Measurements from ENCODE around the gene ECD. TPM values are rescaled to one million over a fixed set of nuclear protein-coding genes. Genes with fewer than 3 reads are reported as not detected.

ECD gene
- total RNA-seq, 1 donor from 2014 or later = 35.6 TPM

DNA sequence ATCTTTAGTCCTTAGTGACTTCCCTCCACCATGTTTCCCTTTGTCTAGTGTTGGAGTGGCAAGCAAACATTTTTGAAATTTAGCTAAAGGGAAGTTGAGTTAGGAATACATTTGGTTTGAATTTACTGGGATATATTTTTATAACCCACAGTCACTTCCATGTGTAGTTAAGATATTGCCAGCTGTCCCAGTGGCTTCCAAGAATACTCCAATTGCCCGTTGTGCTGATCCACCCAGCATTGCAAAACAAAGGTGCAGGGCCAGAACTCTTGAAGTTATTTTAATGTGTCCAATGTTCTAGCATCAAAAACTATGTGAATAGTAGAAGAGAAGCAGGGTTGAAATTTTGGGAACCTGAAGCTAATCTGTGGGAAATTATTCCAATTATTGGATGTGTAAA, 68.7 kb downstream of the ECD start:
- no peaks in the 10 kb centered on the region for H3K9me3 ChIP-seq (ENCODE audit: insufficient read depth, low read depth, low read length)
- no peak overlapping the region for H2AFZ ChIP-seq (ENCODE audit: low read depth, low read length)
- H3K27ac ChIP-seq (ENCODE audit: low read depth, low read length) = no peak overlapping the region
- no peak overlapping the region for H3K9ac ChIP-seq (ENCODE audit: low read length)
- Mint-ChIP-seq H3K4me3 (ENCODE audit: unreplicated experiment) (no peak overlapping the region), H3K27ac (ENCODE audit: unreplicated experiment) (no peak overlapping the region), H3K27me3 (ENCODE audit: low read depth, unreplicated experiment) (no peaks in the 10 kb centered on the region), H3K4me1 (ENCODE audit: low read depth, unreplicated experiment) (peaks cover 5% of the 10 kb centered on the region), H3K9me3 (ENCODE audit: unreplicated experiment) (no peaks in the 10 kb centered on the region), H3K36me3 (ENCODE audit: low read depth, unreplicated experiment) (no peaks in the 10 kb centered on the region)
- DNase-seq (ENCODE audit: low read depth) = no peak
- H4K20me1 ChIP-seq (ENCODE audit: insufficient read depth, low read length) = no peaks in the 10 kb centered on the region
- TF ChIP-seq, protein P1, sequence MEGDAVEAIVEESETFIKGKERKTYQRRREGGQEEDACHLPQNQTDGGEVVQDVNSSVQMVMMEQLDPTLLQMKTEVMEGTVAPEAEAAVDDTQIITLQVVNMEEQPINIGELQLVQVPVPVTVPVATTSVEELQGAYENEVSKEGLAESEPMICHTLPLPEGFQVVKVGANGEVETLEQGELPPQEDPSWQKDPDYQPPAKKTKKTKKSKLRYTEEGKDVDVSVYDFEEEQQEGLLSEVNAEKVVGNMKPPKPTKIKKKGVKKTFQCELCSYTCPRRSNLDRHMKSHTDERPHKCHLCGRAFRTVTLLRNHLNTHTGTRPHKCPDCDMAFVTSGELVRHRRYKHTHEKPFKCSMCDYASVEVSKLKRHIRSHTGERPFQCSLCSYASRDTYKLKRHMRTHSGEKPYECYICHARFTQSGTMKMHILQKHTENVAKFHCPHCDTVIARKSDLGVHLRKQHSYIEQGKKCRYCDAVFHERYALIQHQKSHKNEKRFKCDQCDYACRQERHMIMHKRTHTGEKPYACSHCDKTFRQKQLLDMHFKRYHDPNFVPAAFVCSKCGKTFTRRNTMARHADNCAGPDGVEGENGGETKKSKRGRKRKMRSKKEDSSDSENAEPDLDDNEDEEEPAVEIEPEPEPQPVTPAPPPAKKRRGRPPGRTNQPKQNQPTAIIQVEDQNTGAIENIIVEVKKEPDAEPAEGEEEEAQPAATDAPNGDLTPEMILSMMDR (IDR thresholded peaks at IDR 0.05; ENCODE audit: insufficient read depth, low read depth, low read length) = no peak
- TF ChIP-seq EZH2 (IDR thresholded peaks at IDR 0.05; ENCODE audit: insufficient read depth, low read length) = no peak
- no peak overlapping the region for H3K4me2 ChIP-seq (ENCODE audit: low read length)
- FAIRE-seq = no peak
- no peak overlapping the region for H3K4me3 ChIP-seq (ENCODE audit: insufficient read depth, low read depth, low read length)
- H3K79me2 ChIP-seq (ENCODE audit: insufficient read depth, low read length) = peaks cover 25% of the 10 kb centered on the region
- H3K36me3 ChIP-seq (ENCODE audit: insufficient read depth, low read length) = no peaks in the 10 kb centered on the region
- no peaks in the 10 kb centered on the region for H3K27me3 ChIP-seq (ENCODE audit: insufficient read depth, low read length)
- peaks cover 7% of the 10 kb centered on the region for H3K4me1 ChIP-seq (ENCODE audit: insufficient read depth, low read length)

DNA sequence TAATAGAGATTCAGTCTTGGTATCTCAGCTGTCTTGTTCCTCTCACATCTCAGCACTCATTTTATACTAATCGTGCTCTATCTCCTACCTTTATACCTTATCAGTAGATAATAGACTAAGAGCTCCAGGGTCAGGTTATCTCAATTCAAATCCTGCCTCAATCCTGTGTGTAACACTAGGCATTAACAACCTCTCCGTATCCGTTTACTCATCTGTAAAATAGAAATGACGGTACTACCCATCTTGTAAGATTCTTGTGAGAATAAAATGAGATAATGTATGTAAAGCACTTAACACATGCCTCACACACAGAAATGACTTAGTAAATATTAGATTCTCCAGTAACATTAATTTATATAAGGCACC, 70.5 kb downstream of the ECD start:
- DNase-seq (ENCODE audit: low read depth) (no peak), FAIRE-seq (no peak)
- H3K4me3 Mint-ChIP-seq (ENCODE audit: unreplicated experiment) = peak overlapping the region; percentile 74
- H3K27ac ChIP-seq (ENCODE audit: low read depth, low read length) = peak overlapping the region; percentile 93
- H4K20me1 ChIP-seq (ENCODE audit: insufficient read depth, low read length) = peaks cover 8% of the 10 kb centered on the region
- H3K9me3 Mint-ChIP-seq (ENCODE audit: unreplicated experiment) = no peaks in the 10 kb centered on the region
- peaks cover 42% of the 10 kb centered on the region for H3K79me2 ChIP-seq (ENCODE audit: insufficient read depth, low read length)
- peak overlapping the region; percentile 96 for H3K27ac Mint-ChIP-seq (ENCODE audit: unreplicated experiment)
- H3K9me3 ChIP-seq (ENCODE audit: insufficient read depth, low read depth, low read length) = no peaks in the 10 kb centered on the region
- peak overlapping the region; percentile 45 for H2AFZ ChIP-seq (ENCODE audit: low read depth, low read length)
- no peaks in the 10 kb centered on the region for H3K36me3 ChIP-seq (ENCODE audit: insufficient read depth, low read length)
- H3K36me3 Mint-ChIP-seq (ENCODE audit: low read depth, unreplicated experiment) = no peaks in the 10 kb centered on the region
- peak overlapping the region; percentile 94 for H3K4me3 ChIP-seq (ENCODE audit: insufficient read depth, low read depth, low read length)
- H3K4me1 Mint-ChIP-seq (ENCODE audit: low read depth, unreplicated experiment) = peaks cover 10% of the 10 kb centered on the region
- peaks cover 9% of the 10 kb centered on the region for H3K4me1 ChIP-seq (ENCODE audit: insufficient read depth, low read length)
- no peaks in the 10 kb centered on the region for H3K27me3 ChIP-seq (ENCODE audit: insufficient read depth, low read length)
- peak overlapping the region; percentile 92 for H3K4me2 ChIP-seq (ENCODE audit: low read length)
- no peak for TF ChIP-seq EZH2 (IDR thresholded peaks at IDR 0.05; ENCODE audit: insufficient read depth, low read length)
- TF ChIP-seq, protein P1 (IDR thresholded peaks at IDR 0.05; ENCODE audit: insufficient read depth, low read depth, low read length) = no peak
- no peaks in the 10 kb centered on the region for H3K27me3 Mint-ChIP-seq (ENCODE audit: low read depth, unreplicated experiment)
- peak overlapping the region; percentile 98 for H3K9ac ChIP-seq (ENCODE audit: low read length)

DNA sequence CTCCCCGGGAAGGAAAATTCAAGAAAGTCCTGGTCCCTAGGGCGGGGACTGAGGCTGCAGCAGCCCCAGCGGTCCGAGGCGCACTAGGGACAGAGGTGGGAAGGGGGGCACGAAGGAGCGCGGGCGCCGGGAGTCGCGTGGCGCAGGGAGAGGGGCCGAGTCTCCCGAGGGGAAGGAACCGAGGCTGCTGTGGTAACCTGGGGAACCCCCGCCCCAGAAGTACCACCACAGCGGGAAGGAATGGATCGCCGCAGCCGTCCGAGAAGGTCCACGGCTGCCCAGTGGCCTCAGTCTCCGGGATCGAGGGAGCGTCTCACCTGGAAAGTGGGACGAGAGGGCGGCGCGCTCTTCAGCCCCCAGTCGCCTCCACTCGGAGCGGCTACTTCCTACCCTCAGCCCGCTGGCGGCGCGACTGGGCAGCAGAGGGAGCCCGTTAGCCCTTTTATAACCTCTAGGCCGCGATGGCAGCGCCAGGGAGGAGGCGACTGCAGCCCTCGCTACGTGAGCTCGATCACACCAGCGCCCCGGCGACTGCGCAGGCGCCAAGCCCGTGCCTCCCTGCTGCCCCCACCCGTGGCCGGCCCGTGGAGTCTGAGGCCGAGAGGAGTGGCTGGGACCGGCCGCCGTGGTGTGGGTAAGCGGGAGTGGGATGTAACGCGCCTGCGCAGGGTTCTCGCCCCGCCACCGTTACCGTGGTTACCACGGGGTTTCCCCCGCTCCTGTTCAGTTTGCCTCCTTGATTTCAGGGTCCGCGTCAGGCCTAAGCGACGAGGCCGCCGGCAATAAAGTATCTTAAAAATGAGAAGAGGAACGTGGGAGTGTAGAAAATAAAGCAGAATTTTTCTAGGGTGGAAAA, 71.1 kb downstream of the ECD start, which contains the start of gene P4HA1:
TSS of gene P4HA1 (minus strand) at position 418 of the 856 bp plus-strand sequence. CDS start 21,983 bp downstream, outside the sequence.
- Histone ChIP-seq H3K4me2 (ENCODE audit: low read length) (peak within 1 kb of the TSS; percentile 92), H3K36me3 (ENCODE audit: insufficient read depth, low read length) (no peaks in the 10 kb centered on the region), H3K4me1 (ENCODE audit: insufficient read depth, low read length) (peaks cover 9% of the 10 kb centered on the region), H4K20me1 (ENCODE audit: insufficient read depth, low read length) (peaks cover 12% of the 10 kb centered on the region), H3K79me2 (ENCODE audit: insufficient read depth, low read length) (peaks cover 48% of the 10 kb centered on the region), H3K27ac (ENCODE audit: low read depth, low read length) (peak within 1 kb of the TSS; percentile 93), H2AFZ (ENCODE audit: low read depth, low read length) (peak within 1 kb of the TSS; percentile 45), H3K9me3 (ENCODE audit: insufficient read depth, low read depth, low read length) (no peaks in the 10 kb centered on the region), H3K27me3 (ENCODE audit: insufficient read depth, low read length) (no peaks in the 10 kb centered on the region), H3K4me3 (ENCODE audit: insufficient read depth, low read depth, low read length) (peak within 1 kb of the TSS; percentile 94), H3K9ac (ENCODE audit: low read length) (peak within 1 kb of the TSS; percentile 98)
- TF ChIP-seq EZH2 (IDR thresholded peaks at IDR 0.05; ENCODE audit: insufficient read depth, low read length) = no peak
- TF ChIP-seq, protein P1 (IDR thresholded peaks at IDR 0.05; ENCODE audit: insufficient read depth, low read depth, low read length) = peak; percentile 26
- FAIRE-seq (no peak), DNase-seq (ENCODE audit: low read depth) (peak; percentile 86)
- Mint-ChIP-seq H3K36me3 (ENCODE audit: low read depth, unreplicated experiment) (peaks cover 2% of the 10 kb centered on the region), H3K9me3 (ENCODE audit: unreplicated experiment) (no peaks in the 10 kb centered on the region), H3K4me3 (ENCODE audit: unreplicated experiment) (peak within 1 kb of the TSS; percentile 94), H3K27me3 (ENCODE audit: low read depth, unreplicated experiment) (no peaks in the 10 kb centered on the region), H3K27ac (ENCODE audit: unreplicated experiment) (peak within 1 kb of the TSS; percentile 96), H3K4me1 (ENCODE audit: low read depth, unreplicated experiment) (peaks cover 14% of the 10 kb centered on the region)

Data from astrocyte (in vitro differentiated cells and primary cell).